GM18867 (cell line): ENCODE results near the gene RPS2.
"Not testable (repeated sequence)": the region's sequence is repeated elsewhere in the genome, so short reads cannot be mapped to it uniquely, and the experiment has no call there.

Experiments
- ATAC-seq: cut with Tn5 transposase; IDR thresholded peaks from one replicate; pipeline ENCODE4 v1.9.1; 2021; ENCODE audit warnings: mild to moderate bottlenecking, moderate library complexity; ENCODE audit not compliant: unreplicated experiment

RPS2 gene

GRCh38 chr16:1965396-1966001 is 873 bp upstream of the RPS2 start:
- ATAC-seq, result no peak

GRCh38 chr16:1963806-1964505 is 670 bp downstream of the RPS2 start:
- ATAC-seq, result peak; percentile 4

GRCh38 chr16:1962161-1963153 is 2.2 kb downstream of the RPS2 start:
- ATAC-seq, result not testable (repeated sequence)

GRCh38 chr16:1961651-1962067 is 3.0 kb downstream of the RPS2 start:
- no peak for ATAC-seq

- ATAC-seq, result no peak
These were observed 3.7 kb downstream of the RPS2 start for GRCh38 chr16:1960665-1961630.

- peak; percentile 76 for ATAC-seq
These were observed 5.2 kb downstream of the RPS2 start, which contains the start of gene NDUFB10 for GRCh38 chr16:1959269-1960039. Gene NDUFB10 (plus strand): TSS chr16:1959538. CDS start chr16:1959625, 87 bp downstream.

- no peak for ATAC-seq
These were observed 5.8 kb downstream of the RPS2 start for GRCh38 chr16:1958715-1959268.

- not testable (repeated sequence) for ATAC-seq
These were observed 6.5 kb downstream of the RPS2 start for GRCh38 chr16:1958143-1958491.

- ATAC-seq, result not testable (repeated sequence)
These were observed 7.0 kb downstream of the RPS2 start for GRCh38 chr16:1957434-1958142.

GRCh38 chr16:1953734-1954133 is 10.9 kb downstream of the RPS2 start:
- ATAC-seq, result no peak

GRCh38 chr16:1950559-1950958 is 14.1 kb downstream of the RPS2 start:
- ATAC-seq, result no peak

GRCh38 chr16:1950047-1950446 is 14.6 kb downstream of the RPS2 start:
- no peak for ATAC-seq

GRCh38 chr16:1949507-1949906 is 15.1 kb downstream of the RPS2 start:
- no peak for ATAC-seq

GRCh38 chr16:1947369-1947670 is 17.3 kb downstream of the RPS2 start:
- no peak for ATAC-seq

- no peak for ATAC-seq
These were observed 17.9 kb downstream of the RPS2 start for GRCh38 chr16:1946495-1947368.

GRCh38 chr16:1945559-1946391 is 18.9 kb downstream of the RPS2 start:
- no peak for ATAC-seq

- no peak for ATAC-seq
These were observed 19.9 kb downstream of the RPS2 start for GRCh38 chr16:1944612-1945199.
